Memory B cell (primary cell): ENCODE results near the gene MBTPS2.
"Not testable (repeated sequence)": the region's sequence is repeated elsewhere in the genome, so short reads cannot be mapped to it uniquely, and the experiment has no call there.

Experiments used
- ATAC-seq: fragments of 150-1000 bp; cut with Tn5 transposase; 2 replicates; pipeline ENCODE4 v1.10.0; 2021; ENCODE audit warnings: low read depth, mild to moderate bottlenecking, moderate library complexity
- DNase-seq, 2 donors: peaks; one replicate each; pipeline ENCODE4 v3.0.0; 2022; ENCODE audit warnings: low spot score in 2 of 2
- H3K27ac Mint-ChIP-seq: one replicate; pipeline ENCODE4 v1.8.0; 2022; ENCODE audit warnings: mild to moderate bottlenecking, moderate library complexity, mixed read lengths
- H3K27me3 Mint-ChIP-seq: one replicate; pipeline ENCODE4 v1.8.0; 2022; ENCODE audit warnings: mixed read lengths
- H3K36me3 Mint-ChIP-seq: one replicate; pipeline ENCODE4 v1.8.0; 2022; ENCODE audit warnings: mild to moderate bottlenecking, mixed read lengths
- H3K4me1 Mint-ChIP-seq: one replicate; pipeline ENCODE4 v1.8.0; 2022; ENCODE audit warnings: mixed read lengths
- H3K4me3 Mint-ChIP-seq: one replicate; pipeline ENCODE4 v1.8.0; 2022; ENCODE audit warnings: mild to moderate bottlenecking, moderate library complexity, mixed read lengths
- H3K9me3 Mint-ChIP-seq: one replicate; pipeline ENCODE4 v1.8.0; 2022; ENCODE audit warnings: mixed read lengths

The MBTPS2 gene

DNA sequence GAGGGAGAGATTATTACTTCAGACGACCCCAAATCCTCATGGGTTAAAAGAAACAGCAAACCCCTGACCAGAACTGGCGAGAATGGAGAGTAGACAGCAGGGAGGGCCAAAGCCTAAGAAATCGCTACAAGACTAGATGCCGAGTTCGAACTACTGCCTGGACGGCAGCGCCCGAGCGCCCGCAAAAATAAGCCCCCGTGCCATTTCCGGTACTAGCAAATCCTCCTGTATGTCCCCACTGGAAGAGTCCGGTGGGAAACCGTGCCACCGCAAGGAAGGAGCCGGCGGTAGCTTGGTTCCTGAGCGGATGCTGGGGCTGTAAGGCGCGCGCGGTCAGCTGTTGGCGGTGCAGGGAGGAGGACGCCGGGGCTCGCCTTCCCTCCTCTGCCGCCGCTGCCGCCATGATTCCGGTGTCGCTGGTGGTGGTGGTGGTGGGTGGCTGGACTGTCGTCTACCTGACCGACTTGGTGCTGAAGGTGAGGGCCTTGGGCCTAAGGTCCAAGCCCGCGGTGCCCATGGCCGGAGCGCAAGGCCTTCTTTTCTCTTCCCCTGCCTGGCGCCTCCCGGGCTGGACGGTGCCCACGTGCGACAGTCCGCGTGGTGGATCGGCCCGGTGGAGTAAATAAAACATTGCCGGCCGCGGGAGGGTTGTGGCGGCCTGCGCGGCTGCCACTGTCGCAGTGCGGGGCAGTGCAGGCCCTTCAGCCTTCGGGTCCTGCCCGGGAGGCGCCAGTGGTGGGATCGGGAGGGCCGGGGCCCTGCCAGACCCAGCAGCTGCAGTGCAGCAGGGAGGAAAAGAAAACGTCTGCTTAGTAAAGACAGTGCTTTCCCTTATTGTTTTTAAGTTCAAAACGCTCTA, at the start of gene MBTPS2:
TSS of gene MBTPS2 (plus strand) at position 284 of the 859 bp plus-strand sequence. CDS start at position 402, 118 bp downstream.
- DNase-seq (peak; percentile 63 to 72), ATAC-seq (peak; percentile 84)
- Mint-ChIP-seq H3K36me3 (peaks cover 3% of the 10 kb centered on the region), H3K4me1 (peaks cover 4% of the 10 kb centered on the region), H3K27ac (peak within 1 kb of the TSS; percentile 92), H3K4me3 (peak within 1 kb of the TSS; percentile 89), H3K27me3 (peaks cover 1% of the 10 kb centered on the region), H3K9me3 (no peaks in the 10 kb centered on the region)

DNA sequence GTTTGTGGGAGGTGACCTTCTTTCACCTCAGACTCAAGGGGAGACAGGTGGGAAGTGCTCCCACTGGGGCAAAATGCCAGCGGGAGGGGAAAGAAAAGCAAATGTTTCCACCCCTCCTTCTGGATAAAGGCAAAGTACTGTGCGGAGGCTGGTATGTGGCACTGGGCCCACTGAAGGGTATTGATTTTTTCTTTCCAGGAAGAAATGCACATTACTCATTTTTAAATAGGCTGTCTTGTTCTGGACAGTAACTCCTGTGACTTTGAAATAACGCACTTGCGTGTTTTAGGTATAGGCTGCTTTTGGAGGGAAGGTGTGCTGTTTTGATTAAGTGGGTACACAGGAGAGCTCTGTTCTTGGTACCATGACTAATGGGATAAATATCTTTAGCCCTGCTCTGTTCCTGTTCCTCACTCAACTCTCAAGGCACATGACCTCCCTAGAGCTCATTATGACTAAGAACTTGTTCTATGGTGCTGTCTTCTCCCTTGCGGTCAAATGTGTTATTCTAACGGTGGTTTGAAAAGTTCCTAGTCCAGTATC, 40.7 kb upstream of the MBTPS2 start:
- ATAC-seq: no peak

DNA sequence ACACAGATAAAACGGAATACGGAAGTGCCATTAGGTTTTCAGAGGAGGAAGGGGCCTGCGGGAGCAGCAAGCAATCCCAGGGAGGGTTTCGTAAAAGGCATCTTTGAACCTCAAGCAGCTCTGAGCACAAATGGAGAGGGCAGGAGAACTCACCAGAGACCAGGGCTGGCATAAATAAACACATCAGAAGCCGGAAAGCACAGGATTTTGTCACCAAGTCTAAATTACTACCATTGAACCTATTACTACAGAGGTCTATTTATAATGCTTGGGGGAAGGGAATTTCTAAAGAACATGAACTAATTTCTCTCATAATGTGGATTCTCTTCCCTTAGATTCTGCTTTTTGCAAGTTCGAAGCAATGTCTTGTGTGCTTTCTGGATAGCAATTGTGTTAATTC, 39.6 kb upstream of the MBTPS2 start:
- no peaks in the 10 kb centered on the region for H3K4me1 Mint-ChIP-seq
- no peaks in the 10 kb centered on the region for H3K9me3 Mint-ChIP-seq
- ATAC-seq: no peak
- H3K27ac Mint-ChIP-seq: no peak overlapping the region
- no peak for DNase-seq
- H3K4me3 Mint-ChIP-seq: no peak overlapping the region
- no peaks in the 10 kb centered on the region for H3K36me3 Mint-ChIP-seq
- H3K27me3 Mint-ChIP-seq: no peaks in the 10 kb centered on the region

More for the DNA sequence above, 40.7 kb upstream of the MBTPS2 start:
- Mint-ChIP-seq H3K36me3 (no peaks in the 10 kb centered on the region), H3K27ac (no peak overlapping the region), H3K9me3 (no peaks in the 10 kb centered on the region), H3K27me3 (no peaks in the 10 kb centered on the region), H3K4me3 (no peak overlapping the region), H3K4me1 (no peaks in the 10 kb centered on the region)
- no peak for DNase-seq

DNA sequence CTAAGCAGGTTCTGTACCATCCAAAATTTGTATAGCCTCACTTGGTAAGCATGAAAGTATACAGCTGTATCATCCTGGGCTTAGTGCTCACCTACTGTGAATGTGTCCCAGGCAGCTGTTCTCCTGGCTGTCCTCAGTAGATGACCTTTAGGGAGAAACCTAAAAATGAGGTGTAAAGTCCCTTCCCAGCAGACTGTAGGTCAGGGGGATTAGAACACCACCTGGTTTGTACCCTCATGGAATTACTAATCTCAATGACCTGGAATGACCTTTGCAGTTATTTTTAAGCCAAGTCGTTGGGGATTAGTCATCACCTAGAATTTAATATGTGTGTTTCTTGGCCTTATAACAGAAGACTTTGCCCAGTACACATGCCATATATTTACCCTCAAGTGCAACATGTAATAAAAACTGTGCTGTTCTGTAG, 39.1 kb upstream of the MBTPS2 start:
- Mint-ChIP-seq H3K36me3 (no peaks in the 10 kb centered on the region), H3K27me3 (no peaks in the 10 kb centered on the region), H3K9me3 (no peaks in the 10 kb centered on the region), H3K4me1 (no peaks in the 10 kb centered on the region), H3K4me3 (no peak overlapping the region), H3K27ac (no peak overlapping the region)
- DNase-seq (no peak), ATAC-seq (no peak)

DNA sequence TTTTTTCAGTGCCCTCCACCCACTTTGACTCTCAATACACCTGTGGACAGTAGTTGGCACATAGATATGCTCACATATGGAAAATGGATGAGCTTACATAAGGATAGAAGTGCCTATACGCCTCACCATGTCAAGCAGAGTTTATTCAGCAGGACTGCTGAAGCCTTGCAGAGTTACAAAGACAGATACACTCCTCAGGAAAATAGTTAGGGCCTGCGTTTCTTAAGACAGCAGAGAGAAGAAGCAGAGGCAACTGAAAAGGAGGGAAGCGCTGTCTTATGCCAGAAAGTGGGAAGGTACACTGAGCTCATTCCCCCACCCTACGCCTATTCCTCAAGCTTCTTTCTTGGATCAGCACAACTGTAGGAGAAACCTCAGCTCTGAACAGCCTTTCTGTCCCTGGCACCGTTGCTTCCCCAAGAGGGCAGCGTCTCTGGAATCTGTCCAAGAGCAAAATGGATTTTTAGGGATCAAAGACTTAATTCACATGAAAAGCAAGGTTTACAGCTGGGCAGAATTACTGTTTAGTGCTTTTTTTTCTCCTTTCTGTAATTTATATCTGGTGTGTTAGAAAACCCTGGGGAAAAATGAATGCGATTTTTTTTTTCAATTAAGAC, 37.3 kb upstream of the MBTPS2 start:
- Mint-ChIP-seq H3K4me3 (no peak overlapping the region), H3K4me1 (no peaks in the 10 kb centered on the region), H3K27me3 (no peaks in the 10 kb centered on the region), H3K27ac (no peak overlapping the region), H3K36me3 (no peaks in the 10 kb centered on the region), H3K9me3 (no peaks in the 10 kb centered on the region)
- ATAC-seq (no peak), DNase-seq (no peak)

DNA sequence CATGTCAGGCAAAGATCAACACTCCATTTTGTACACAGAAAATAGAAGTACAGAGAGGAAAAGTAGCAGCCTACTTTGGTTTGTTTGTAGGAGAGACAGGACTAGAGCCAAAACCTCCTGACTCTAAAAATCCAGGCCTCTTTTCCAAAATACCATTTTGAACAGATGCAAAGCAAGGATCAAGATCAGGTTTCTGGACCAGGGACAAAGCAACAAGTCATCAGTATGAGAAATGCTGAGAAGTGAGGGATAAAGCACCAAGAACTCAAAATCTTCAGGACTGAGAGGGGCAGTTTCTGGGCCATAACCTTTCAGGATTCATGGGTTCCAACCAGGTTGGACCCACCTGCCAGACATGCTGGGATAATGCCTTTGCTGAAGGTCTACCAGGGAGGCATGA, 36.6 kb upstream of the MBTPS2 start:
- no peak overlapping the region for H3K27ac Mint-ChIP-seq
- DNase-seq: no peak
- ATAC-seq: no peak
- H3K9me3 Mint-ChIP-seq: no peaks in the 10 kb centered on the region
- no peak overlapping the region for H3K4me3 Mint-ChIP-seq
- H3K36me3 Mint-ChIP-seq: no peaks in the 10 kb centered on the region
- H3K4me1 Mint-ChIP-seq: no peaks in the 10 kb centered on the region
- H3K27me3 Mint-ChIP-seq: no peaks in the 10 kb centered on the region

DNA sequence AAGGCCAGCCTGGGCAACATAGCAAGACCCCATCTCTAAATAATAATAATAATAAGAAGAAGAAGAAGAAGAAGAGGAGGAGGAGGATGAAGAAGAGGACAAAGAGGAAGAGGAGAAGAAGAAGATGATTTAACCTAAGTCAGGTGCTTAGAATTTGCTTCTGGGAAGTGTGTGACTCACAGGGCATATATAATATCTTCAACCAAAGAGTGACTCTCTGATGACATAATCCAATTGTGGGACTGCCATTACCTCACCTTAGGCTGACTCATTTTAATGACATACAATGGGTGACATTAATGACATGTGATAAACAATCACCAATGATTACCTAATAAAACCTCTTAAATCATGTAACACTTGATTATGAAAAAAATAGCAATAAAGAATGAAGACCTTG, 32.7 kb upstream of the MBTPS2 start:
- Mint-ChIP-seq H3K4me3 (no peak overlapping the region), H3K27me3 (no peaks in the 10 kb centered on the region), H3K4me1 (no peaks in the 10 kb centered on the region), H3K36me3 (no peaks in the 10 kb centered on the region), H3K27ac (no peak overlapping the region), H3K9me3 (peaks cover 2% of the 10 kb centered on the region)
- DNase-seq (no peak), ATAC-seq (no peak)

DNA sequence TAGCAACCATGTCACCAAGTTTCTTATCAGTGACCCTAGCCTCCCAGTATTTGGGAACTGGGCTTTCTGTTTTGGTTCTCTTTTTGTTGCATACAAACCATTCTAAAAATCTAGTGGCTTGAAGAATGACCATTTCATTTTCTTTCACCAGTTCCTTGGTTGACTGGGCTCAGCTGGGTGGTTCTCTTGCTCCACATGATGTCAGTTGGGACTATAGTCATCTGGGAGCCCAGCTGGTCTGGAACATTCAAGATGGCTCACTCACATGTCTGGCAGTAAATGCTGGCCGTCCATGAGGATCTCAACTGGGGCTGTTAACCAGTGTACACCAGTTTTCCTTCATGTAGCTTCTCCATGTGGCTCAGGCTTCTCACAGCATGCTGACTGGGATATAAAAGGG, 27.6 kb upstream of the MBTPS2 start:
- H3K9me3 Mint-ChIP-seq: peaks cover 2% of the 10 kb centered on the region
- no peak overlapping the region for H3K4me3 Mint-ChIP-seq
- H3K27ac Mint-ChIP-seq: no peak overlapping the region
- H3K4me1 Mint-ChIP-seq: no peaks in the 10 kb centered on the region
- DNase-seq: no peak
- no peaks in the 10 kb centered on the region for H3K27me3 Mint-ChIP-seq
- H3K36me3 Mint-ChIP-seq: no peaks in the 10 kb centered on the region
- no peak for ATAC-seq

DNA sequence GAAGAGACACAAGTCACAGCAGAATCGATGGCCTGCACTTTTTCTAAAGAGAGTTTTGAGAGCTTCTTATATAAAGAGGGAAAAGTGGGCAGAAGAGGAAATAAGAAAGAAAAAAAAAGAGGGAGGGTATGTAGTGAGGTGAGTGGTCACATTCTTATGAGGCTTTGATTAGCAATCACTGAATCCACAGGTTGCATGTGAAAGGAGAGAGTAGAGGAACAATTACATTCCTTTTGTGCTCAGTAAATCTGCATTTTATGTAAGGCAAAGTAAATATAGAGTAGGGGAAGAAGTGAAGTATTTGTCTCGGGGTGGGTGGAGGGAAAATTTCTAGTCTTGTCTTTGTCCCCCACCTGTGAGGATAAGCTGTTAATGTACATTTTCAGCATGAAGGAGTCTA, 26.8 kb upstream of the MBTPS2 start:
- no peak for ATAC-seq
- H3K27ac Mint-ChIP-seq: no peak overlapping the region

DNA sequence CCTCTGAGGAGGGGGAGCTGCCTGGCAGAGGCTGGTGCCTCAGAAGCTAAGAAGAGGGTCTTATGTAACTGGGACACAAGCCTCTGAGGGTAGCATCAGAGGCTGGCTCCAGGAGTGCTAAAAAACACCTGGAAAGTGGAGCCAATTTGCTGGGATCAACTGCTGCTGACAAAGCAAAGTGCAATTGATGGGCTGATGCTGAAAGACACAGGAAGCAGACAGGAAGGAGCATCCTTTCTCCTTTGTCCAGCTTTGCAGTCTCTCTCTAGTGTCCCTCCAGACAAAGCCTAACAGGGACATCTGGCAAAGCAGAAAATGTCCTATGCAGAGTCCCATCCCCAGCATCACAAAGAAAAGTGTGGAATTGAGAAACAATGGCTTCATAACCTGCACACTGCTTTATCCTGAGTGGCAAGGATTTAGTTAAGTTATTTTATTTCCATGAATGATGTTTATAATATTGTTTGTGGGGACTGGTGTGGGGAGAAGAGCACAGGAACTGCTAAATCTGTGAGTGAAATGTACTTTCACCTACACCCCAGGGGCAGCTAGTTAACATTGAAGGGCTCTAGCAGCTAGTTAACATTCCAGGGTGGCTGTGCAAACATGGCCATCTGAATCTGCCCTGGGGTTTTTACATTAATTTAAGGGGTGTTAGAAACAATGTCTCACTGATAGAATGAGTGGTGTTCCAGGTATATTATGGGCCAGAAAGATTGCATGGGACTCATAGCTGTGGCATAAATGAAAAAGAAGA, 25.6 kb upstream of the MBTPS2 start:
- Mint-ChIP-seq H3K4me3 (no peak overlapping the region), H3K4me1 (no peaks in the 10 kb centered on the region), H3K36me3 (no peaks in the 10 kb centered on the region), H3K27me3 (no peaks in the 10 kb centered on the region), H3K9me3 (peaks cover 2% of the 10 kb centered on the region), H3K27ac (no peak overlapping the region)
- DNase-seq: no peak
- ATAC-seq: no peak

More for the DNA sequence above, 26.8 kb upstream of the MBTPS2 start:
- no peak overlapping the region for H3K4me3 Mint-ChIP-seq
- no peaks in the 10 kb centered on the region for H3K36me3 Mint-ChIP-seq
- H3K9me3 Mint-ChIP-seq: peaks cover 2% of the 10 kb centered on the region
- no peaks in the 10 kb centered on the region for H3K4me1 Mint-ChIP-seq
- no peak for DNase-seq
- no peaks in the 10 kb centered on the region for H3K27me3 Mint-ChIP-seq

DNA sequence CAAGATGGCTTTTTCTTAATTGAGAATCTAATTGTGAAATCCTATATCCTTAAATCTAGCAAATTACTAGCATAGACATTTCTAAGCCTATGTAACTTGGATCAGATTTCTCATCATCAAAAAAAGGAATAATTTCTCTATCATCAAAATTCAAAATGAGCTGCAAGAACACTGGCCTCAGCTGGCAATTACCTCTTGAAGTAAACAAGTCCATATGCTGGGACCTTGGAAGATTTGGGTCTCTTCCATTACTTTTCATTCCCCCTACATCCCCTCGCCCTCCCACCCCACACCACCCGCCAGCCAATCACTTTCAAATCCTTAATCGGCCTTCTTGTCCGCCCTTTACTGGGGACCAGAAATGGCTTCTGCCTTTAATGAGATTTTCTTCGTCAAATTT, 23.3 kb upstream of the MBTPS2 start:
- Mint-ChIP-seq H3K9me3 (peaks cover 2% of the 10 kb centered on the region), H3K27me3 (no peaks in the 10 kb centered on the region), H3K4me1 (no peaks in the 10 kb centered on the region), H3K4me3 (no peak overlapping the region), H3K27ac (no peak overlapping the region), H3K36me3 (no peaks in the 10 kb centered on the region)
- ATAC-seq: no peak
- DNase-seq: no peak

DNA sequence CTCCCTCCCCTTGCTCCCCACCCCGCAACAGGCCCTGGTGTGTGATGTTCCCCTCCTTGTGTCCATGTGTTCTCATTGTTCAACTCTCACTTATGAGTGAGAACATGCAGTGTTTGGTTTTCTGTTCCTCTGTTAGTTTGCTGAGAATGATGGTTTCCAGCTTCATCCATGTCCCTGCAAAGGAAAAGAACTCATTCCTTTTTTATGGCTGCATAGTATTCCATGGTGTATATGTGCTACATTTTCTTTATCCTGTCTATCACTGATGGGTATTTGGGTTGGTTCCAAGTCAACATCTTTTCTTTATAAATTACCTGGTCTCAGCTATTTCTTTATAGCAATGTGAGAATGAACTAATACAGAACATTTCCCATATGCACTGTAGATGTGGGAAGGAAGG, 19.2 kb upstream of the MBTPS2 start:
- H3K36me3 Mint-ChIP-seq, H3K27ac Mint-ChIP-seq, H3K4me1 Mint-ChIP-seq, ATAC-seq, DNase-seq, H3K4me3 Mint-ChIP-seq, H3K9me3 Mint-ChIP-seq, H3K27me3 Mint-ChIP-seq: not testable (repeated sequence)

DNA sequence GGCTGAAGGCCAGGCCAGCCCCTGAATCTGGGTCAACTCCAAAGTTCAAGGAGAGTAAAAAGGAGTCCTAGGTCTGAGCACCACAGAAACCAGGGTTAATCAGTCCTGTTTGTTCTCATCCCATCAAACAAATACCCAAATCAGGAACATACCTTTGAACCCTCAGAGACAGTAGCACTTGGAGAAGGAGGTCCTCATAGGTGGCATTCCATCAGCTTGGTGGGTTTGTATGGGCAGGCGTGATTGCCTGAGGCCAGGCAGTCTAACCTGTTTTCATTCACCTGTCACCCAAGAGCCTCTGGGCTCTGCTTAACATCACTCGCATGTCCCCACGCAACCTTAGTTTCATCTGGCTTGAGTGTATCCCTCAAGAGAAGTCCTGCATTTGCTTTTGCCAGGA, 17.5 kb upstream of the MBTPS2 start:
- no peaks in the 10 kb centered on the region for H3K36me3 Mint-ChIP-seq
- DNase-seq (no peak), ATAC-seq (no peak)
- no peak overlapping the region for H3K4me3 Mint-ChIP-seq
- H3K27ac Mint-ChIP-seq: no peak overlapping the region
- H3K9me3 Mint-ChIP-seq: no peaks in the 10 kb centered on the region
- no peaks in the 10 kb centered on the region for H3K4me1 Mint-ChIP-seq
- no peaks in the 10 kb centered on the region for H3K27me3 Mint-ChIP-seq

DNA sequence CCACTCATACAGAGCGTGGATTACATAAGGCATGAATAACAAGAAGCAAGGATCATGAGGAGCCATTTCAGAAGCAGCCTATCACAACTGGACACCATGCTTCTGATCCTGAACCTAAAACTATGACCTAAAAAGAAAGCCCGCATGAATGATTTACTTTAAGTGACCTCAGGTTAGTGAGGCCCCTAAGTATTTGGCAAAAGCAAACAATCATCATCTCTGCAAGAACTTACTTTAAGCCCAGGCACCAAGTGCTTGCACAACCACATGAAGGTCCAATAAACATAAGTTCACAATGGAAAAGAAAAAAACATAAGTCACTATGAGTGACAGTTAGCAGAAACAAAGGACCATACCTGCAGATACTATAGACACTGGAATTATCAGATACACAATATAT, 7.9 kb upstream of the MBTPS2 start:
- H3K27me3 Mint-ChIP-seq: peaks cover 1% of the 10 kb centered on the region
- DNase-seq: no peak
- ATAC-seq: no peak
- no peaks in the 10 kb centered on the region for H3K4me1 Mint-ChIP-seq
- no peak overlapping the region for H3K4me3 Mint-ChIP-seq
- H3K27ac Mint-ChIP-seq: no peak overlapping the region
- H3K9me3 Mint-ChIP-seq: no peaks in the 10 kb centered on the region
- H3K36me3 Mint-ChIP-seq: no peaks in the 10 kb centered on the region
